GM23338 (cell line): Measurements from ENCODE around the gene CRACR2A.

Experiments
- CREB1 ChIP-seq: fragments of 250-450 bp; sonication (Bioruptor Pico); IDR thresholded peaks from 2 replicates; pipeline ENCODE4 v1.5.0; 2020; ENCODE audit warnings: low read depth, mild to moderate bottlenecking, moderate library complexity
- CTCF ChIP-seq, 2 experiments: fragments of 200-600 bp in 1 of 2; sonication (generic) in 1 of 2; conservative IDR thresholded peaks; 2 replicates each; pipeline versions ENCODE4 v1.5.1 to v1.6.1; 2016 to 2017; ENCODE audit warnings: antibody characterized with exemption in 2 of 2, low read depth in 2 of 2, mild to moderate bottlenecking in 2 of 2, moderate library complexity in 1 of 2
- EZH2 ChIP-seq: fragments of 200-600 bp; sonication (generic); IDR thresholded peaks from one replicate; pipeline ENCODE4 v1.8.0; 2017; ENCODE audit warnings: antibody characterized with exemption, mild to moderate bottlenecking, low read depth; ENCODE audit not compliant: unreplicated experiment
- EZH2phosphoT487 ChIP-seq: fragments of 200-600 bp; sonication (generic); IDR thresholded peaks from one replicate; pipeline ENCODE4 v1.8.1; 2018; ENCODE audit warnings: antibody characterized with exemption; ENCODE audit not compliant: unreplicated experiment
- JUNB ChIP-seq: IDR thresholded peaks from one replicate; pipeline ENCODE4 v1.6.1; 2016; ENCODE audit warnings: antibody characterized with exemption; ENCODE audit not compliant: unreplicated experiment
- POLR2AphosphoS5 ChIP-seq: IDR thresholded peaks from 2 replicates; pipeline ENCODE4 v1.6.1; 2016; ENCODE audit warnings: antibody characterized with exemption, low read depth
- REST ChIP-seq: IDR thresholded peaks from one replicate; pipeline ENCODE4 v1.6.1; 2018; ENCODE audit warnings: antibody characterized with exemption; ENCODE audit not compliant: unreplicated experiment
- ZNF331 ChIP-seq: fragments of 250-450 bp; sonication (Bioruptor Pico); IDR thresholded peaks from 2 replicates; pipeline ENCODE4 v1.5.0; 2020; ENCODE audit warnings: low read depth, mild to moderate bottlenecking, moderate library complexity

- no peak for TF ChIP-seq CTCF (conservative IDR thresholded peaks at IDR 0.05; ENCODE audit: low read depth in 2 of 2)
- no peak for TF ChIP-seq ZNF331 (CRISPR knock-in tag)
- TF ChIP-seq EZH2 = no peak
- TF ChIP-seq REST = no peak
- no peak for TF ChIP-seq POLR2AphosphoS5
- no peak for TF ChIP-seq CREB1 (CRISPR knock-in tag)
- TF ChIP-seq EZH2phosphoT487 = no peak
- no peak for TF ChIP-seq JUNB
Measured at GRCh38 chr12:3613641-3614395, 139.1 kb downstream of the CRACR2A start.
